NCI-H2196 treated with DMSO at 0.1 percent for 48 hours (cell line): Measurements from ENCODE around the gene CRMP1.

Experiments used
- DNase-seq: peaks from one replicate; lab custom pipeline; 2025; ENCODE audit not compliant: unreplicated experiment; lab: John Stamatoyannopoulos, UW

Gene CRMP1

GRCh38 chr4:5893004-5893580 lies at the start of gene CRMP1:
CRMP1 (minus strand) TSS chr4:5893086; CDS start chr4:5892969, 117 bp downstream.
- peak; percentile 33 for DNase-seq

- no peak for DNase-seq
Measured at GRCh38 chr4:5941601-5942000, 48.7 kb upstream of the CRMP1 start.

GRCh38 chr4:5940470-5941203 lies 47.8 kb upstream of the CRMP1 start:
- peak; percentile 81 for DNase-seq

- DNase-seq = no peak
Measured at GRCh38 chr4:5933996-5934831, 41.3 kb upstream of the CRMP1 start.

GRCh38 chr4:5933116-5933515 lies 40.2 kb upstream of the CRMP1 start:
- no peak for DNase-seq

- peak; percentile 91 for DNase-seq
Measured at GRCh38 chr4:5932035-5932568, 39.2 kb upstream of the CRMP1 start.

GRCh38 chr4:5931526-5931925 lies 38.6 kb upstream of the CRMP1 start:
- no peak for DNase-seq

- no peak for DNase-seq
Measured at GRCh38 chr4:5930876-5931275, 38.0 kb upstream of the CRMP1 start.

GRCh38 chr4:5930456-5930855 lies 37.6 kb upstream of the CRMP1 start:
- no peak for DNase-seq

- DNase-seq = no peak
Measured at GRCh38 chr4:5928844-5929420, 36.0 kb upstream of the CRMP1 start.

- peak; percentile 46 for DNase-seq
Measured at GRCh38 chr4:5928274-5928673, 35.4 kb upstream of the CRMP1 start.

- DNase-seq = no peak
Measured at GRCh38 chr4:5927747-5928146, 34.9 kb upstream of the CRMP1 start.

GRCh38 chr4:5927116-5927515 lies 34.2 kb upstream of the CRMP1 start:
- DNase-seq = no peak

GRCh38 chr4:5926598-5926997 lies 33.7 kb upstream of the CRMP1 start:
- DNase-seq = no peak

GRCh38 chr4:5925419-5926200 lies 32.7 kb upstream of the CRMP1 start:
- DNase-seq = no peak

- no peak for DNase-seq
Measured at GRCh38 chr4:5924461-5925125, 31.7 kb upstream of the CRMP1 start.

GRCh38 chr4:5923376-5923775 lies 30.5 kb upstream of the CRMP1 start:
- no peak for DNase-seq

GRCh38 chr4:5922556-5922955 lies 29.7 kb upstream of the CRMP1 start:
- DNase-seq = no peak

GRCh38 chr4:5921981-5922380 lies 29.1 kb upstream of the CRMP1 start:
- no peak for DNase-seq
